HL-60 (cell line): ENCODE results near the gene ANKS1A.

Experiments
- CTCF ChIP-seq: IDR thresholded peaks from one replicate; pipeline ENCODE4 v1.5.1; 2011; ENCODE audit warnings: low read length, control low read depth, inconsistent platforms; ENCODE audit not compliant: insufficient read depth
- REST ChIP-seq: IDR thresholded peaks from 2 replicates; pipeline ENCODE4 v1.6.1; 2012; ENCODE audit warnings: low read depth; ENCODE audit not compliant: insufficient replicate concordance

GRCh38 chr6:35072698-35073055 is 183.6 kb downstream of the ANKS1A start:
- TF ChIP-seq CTCF = no peak
- no peak for TF ChIP-seq REST
